Smooth muscle cell (in vitro differentiated cells): ENCODE results near the gene FAM9B. TPM values are rescaled to one million over a fixed set of nuclear protein-coding genes. Genes with fewer than 3 reads are reported as not detected.

ENCODE experiments used
- DNase-seq: peaks from one replicate; lab custom pipeline; 2025; ENCODE audit not compliant: unreplicated experiment; lab: John Stamatoyannopoulos, UW
- H2AFZ ChIP-seq: fragments of 200-600 bp; sonication (generic); 2 replicates; pipeline ENCODE4 v1.6.0; 2016; ENCODE audit warnings: antibody characterized with exemption, low read depth, mild to moderate bottlenecking
- H3F3A ChIP-seq: fragments of 200-600 bp; sonication (generic); 2 replicates; pipeline ENCODE4 v1.6.0; 2017; ENCODE audit warnings: antibody characterized with exemption, low read depth
- H3K27ac ChIP-seq: fragments of 200-600 bp; sonication (generic); 2 replicates; pipeline ENCODE4 v1.5.1; 2016; ENCODE audit warnings: low read depth, mild to moderate bottlenecking
- H3K27me3 ChIP-seq: fragments of 200-600 bp; sonication (generic); 2 replicates; pipeline ENCODE4 v1.6.1; 2016; ENCODE audit warnings: low read depth, mild to moderate bottlenecking
- H3K36me3 ChIP-seq: fragments of 200-600 bp; sonication (generic); 2 replicates; pipeline ENCODE4 v1.5.1; 2016; ENCODE audit warnings: low read depth
- H3K4me1 ChIP-seq: fragments of 200-600 bp; sonication (generic); 2 replicates; pipeline ENCODE4 v1.5.1; 2016; ENCODE audit warnings: low read depth
- H3K4me2 ChIP-seq: fragments of 200-600 bp; sonication (generic); 2 replicates; pipeline ENCODE4 v1.6.0; 2016; ENCODE audit warnings: mild to moderate bottlenecking
- H3K4me3 ChIP-seq: fragments of 200-600 bp; sonication (generic); 2 replicates; pipeline ENCODE4 v1.5.1; 2016; ENCODE audit warnings: mild to moderate bottlenecking
- H3K79me2 ChIP-seq: fragments of 200-600 bp; sonication (generic); 2 replicates; pipeline ENCODE4 v1.6.0; 2016; ENCODE audit warnings: low read depth, mild to moderate bottlenecking
- H3K9ac ChIP-seq: fragments of 200-600 bp; sonication (generic); 2 replicates; pipeline ENCODE4 v1.6.0; 2016; ENCODE audit warnings: low read depth
- H3K9me3 ChIP-seq: fragments of 200-600 bp; sonication (generic); replicated peaks from 2 replicates; pipeline ENCODE4 v1.5.1; 2016; ENCODE audit warnings: low read depth
- H4K20me1 ChIP-seq: fragments of 200-600 bp; sonication (generic); 2 replicates; pipeline ENCODE4 v1.6.0; 2016; ENCODE audit warnings: low read depth
- CTCF ChIP-seq: fragments of 200-600 bp; sonication (generic); IDR thresholded peaks from 2 replicates; pipeline ENCODE4 v1.5.1; 2017; ENCODE audit warnings: borderline replicate concordance, mild to moderate bottlenecking, antibody characterized with exemption; ENCODE audit not compliant: insufficient read depth, poor library complexity, severe bottlenecking
- WGBS: methylation state at CpG from one replicate; pipeline ENCODE4 v1.1.7; 2016; ENCODE audit warnings: low lambda C conversion rate; 5-methylcytosine and 5-hydroxymethylcytosine counted together
- polyA plus RNA-seq: library from polyadenylated mRNA; unstranded; fragments of >200 nt; fragmentation: Nextera tagmentation; extraction: Ambion mirVana; gene quantifications from 2 replicates; pipeline ENCODE4 v1.2.1, GENCODE V29; 2016
- total RNA-seq: library from RNA; depleted of rRNA; stranded (reverse); fragments of >200 nt; gene quantifications from 2 replicates; pipeline ENCODE4 v1.2.3, GENCODE V29; 2014

FAM9B gene
- total and polyA plus RNA-seq, 2 experiments from 2014 or later: not detected

GRCh38 chrX:9071031-9071650 is 37.2 kb upstream of the FAM9B start:
- WGBS: 84% methylated on average over 4 of the region's 4 CpGs
- H3K79me2 ChIP-seq: no peaks in the 10 kb centered on the region
- no peaks in the 10 kb centered on the region for H3F3A ChIP-seq
- no peaks in the 10 kb centered on the region for H4K20me1 ChIP-seq
- no peaks in the 10 kb centered on the region for H3K27me3 ChIP-seq
- TF ChIP-seq CTCF: no peak
- H3K4me2 ChIP-seq: no peak overlapping the region
- no peaks in the 10 kb centered on the region for H3K36me3 ChIP-seq
- no peak overlapping the region for H3K4me3 ChIP-seq
- H3K9me3 ChIP-seq: no peaks in the 10 kb centered on the region
- no peak for DNase-seq
- no peak overlapping the region for H3K27ac ChIP-seq
- H3K9ac ChIP-seq: no peak overlapping the region
- H3K4me1 ChIP-seq: no peaks in the 10 kb centered on the region
- no peak overlapping the region for H2AFZ ChIP-seq

GRCh38 chrX:9069573-9069972 is 35.6 kb upstream of the FAM9B start:
- Histone ChIP-seq H3K36me3 (no peaks in the 10 kb centered on the region), H3K9ac (no peak overlapping the region), H2AFZ (no peak overlapping the region), H3K9me3 (no peaks in the 10 kb centered on the region), H3K4me2 (no peak overlapping the region), H4K20me1 (no peaks in the 10 kb centered on the region), H3K4me3 (no peak overlapping the region), H3F3A (no peaks in the 10 kb centered on the region), H3K27ac (no peak overlapping the region), H3K4me1 (no peaks in the 10 kb centered on the region), H3K79me2 (no peaks in the 10 kb centered on the region), H3K27me3 (no peaks in the 10 kb centered on the region)
- DNase-seq: no peak
- 75% methylated on average over 5 of the region's 5 CpGs for WGBS
- no peak for TF ChIP-seq CTCF

- Histone ChIP-seq H3K4me1 (no peaks in the 10 kb centered on the region), H4K20me1 (no peaks in the 10 kb centered on the region), H3K79me2 (no peaks in the 10 kb centered on the region), H3K36me3 (no peaks in the 10 kb centered on the region), H3K27ac (no peak overlapping the region), H3K4me2 (no peak overlapping the region), H3K27me3 (no peaks in the 10 kb centered on the region), H2AFZ (no peak overlapping the region), H3K9ac (no peak overlapping the region), H3K4me3 (no peak overlapping the region), H3F3A (no peaks in the 10 kb centered on the region), H3K9me3 (no peaks in the 10 kb centered on the region)
- TF ChIP-seq CTCF: no peak
- no peak for DNase-seq
Observed at GRCh38 chrX:9064694-9065093, 30.8 kb upstream of the FAM9B start.

- no peaks in the 10 kb centered on the region for H3F3A ChIP-seq
- 67% methylated on average over 3 of the region's 3 CpGs for WGBS
Observed at GRCh38 chrX:9062641-9063040, 28.7 kb upstream of the FAM9B start.

More at GRCh38 chrX:9062641-9063040, 28.7 kb upstream of the FAM9B start:
- H3K4me2 ChIP-seq: no peak overlapping the region
- H3K4me3 ChIP-seq: no peak overlapping the region
- no peaks in the 10 kb centered on the region for H3K4me1 ChIP-seq
- no peaks in the 10 kb centered on the region for H3K36me3 ChIP-seq
- no peak for TF ChIP-seq CTCF
- no peaks in the 10 kb centered on the region for H3K27me3 ChIP-seq
- H4K20me1 ChIP-seq: no peaks in the 10 kb centered on the region
- no peak overlapping the region for H3K9ac ChIP-seq
- no peak for DNase-seq
- no peak overlapping the region for H3K27ac ChIP-seq
- H3K79me2 ChIP-seq: no peaks in the 10 kb centered on the region
- H2AFZ ChIP-seq: no peak overlapping the region
- H3K9me3 ChIP-seq: no peaks in the 10 kb centered on the region
